Astrocyte (in vitro differentiated cells and primary cell): ENCODE data around the gene RALGPS2. TPM values are rescaled to one million over a fixed set of nuclear protein-coding genes. Genes with fewer than 3 reads are reported as not detected.

Experiments used
- DNase-seq: peaks from one replicate; pipeline ENCODE4 v3.0.0-alpha.2; 2010; ENCODE audit warnings: low read depth
- FAIRE-seq: peaks from 2 replicates; lab custom pipeline; 2011; peaks lifted over from hg19 to GRCh38; lab: Jason Lieb, UNC
- H2AFZ ChIP-seq: 2 replicates; pipeline ENCODE4 v1.6.0; 2012; ENCODE audit warnings: low read depth, low read length, inconsistent platforms
- H3K27ac ChIP-seq: 2 replicates; pipeline ENCODE4 v1.5.1; 2011; ENCODE audit warnings: low read depth, low read length, inconsistent platforms
- H3K27me3 ChIP-seq: 2 replicates; pipeline ENCODE4 v1.6.0; 2011; ENCODE audit warnings: low read length, inconsistent platforms; ENCODE audit not compliant: insufficient read depth
- H3K36me3 ChIP-seq: 2 replicates; pipeline ENCODE4 v1.5.1; 2011; ENCODE audit warnings: low read length, inconsistent platforms; ENCODE audit not compliant: insufficient read depth
- H3K4me1 ChIP-seq: 2 replicates; pipeline ENCODE4 v1.5.1; 2011; ENCODE audit warnings: low read length, inconsistent platforms; ENCODE audit not compliant: insufficient read depth
- H3K4me2 ChIP-seq: 2 replicates; pipeline ENCODE4 v1.6.0; 2012; ENCODE audit warnings: low read length, inconsistent platforms
- H3K4me3 ChIP-seq: 2 replicates; pipeline ENCODE4 v1.5.1; 2011; ENCODE audit warnings: low read depth, mild to moderate bottlenecking, low read length, inconsistent platforms; ENCODE audit not compliant: insufficient read depth
- H3K79me2 ChIP-seq: 2 replicates; pipeline ENCODE4 v1.6.0; 2012; ENCODE audit warnings: mild to moderate bottlenecking, low read length, inconsistent platforms; ENCODE audit not compliant: insufficient read depth
- H3K9ac ChIP-seq: 2 replicates; pipeline ENCODE4 v1.6.0; 2012; ENCODE audit warnings: mild to moderate bottlenecking, low read length, inconsistent platforms
- H3K9me3 ChIP-seq: 2 replicates; pipeline ENCODE4 v1.5.1; 2012; ENCODE audit warnings: low read depth, mild to moderate bottlenecking, low read length, inconsistent platforms; ENCODE audit not compliant: insufficient read depth
- H4K20me1 ChIP-seq: 2 replicates; pipeline ENCODE4 v1.6.0; 2012; ENCODE audit warnings: low read length, inconsistent platforms; ENCODE audit not compliant: insufficient read depth
- H3K27ac Mint-ChIP-seq: one replicate; pipeline ENCODE4 v1.8.0; 2021; ENCODE audit warnings: mild to moderate bottlenecking, mixed read lengths; ENCODE audit not compliant: unreplicated experiment
- H3K27me3 Mint-ChIP-seq: one replicate; pipeline ENCODE4 v1.8.0; 2021; ENCODE audit warnings: low read depth, mixed read lengths; ENCODE audit not compliant: unreplicated experiment
- H3K36me3 Mint-ChIP-seq: one replicate; pipeline ENCODE4 v1.8.0; 2021; ENCODE audit warnings: low read depth, mixed read lengths; ENCODE audit not compliant: unreplicated experiment
- H3K4me1 Mint-ChIP-seq: one replicate; pipeline ENCODE4 v1.8.0; 2021; ENCODE audit warnings: low read depth, mixed read lengths; ENCODE audit not compliant: unreplicated experiment
- H3K4me3 Mint-ChIP-seq: one replicate; pipeline ENCODE4 v1.8.0; 2021; ENCODE audit warnings: mild to moderate bottlenecking, moderate library complexity, mixed read lengths; ENCODE audit not compliant: unreplicated experiment
- H3K9me3 Mint-ChIP-seq: one replicate; pipeline ENCODE4 v1.8.0; 2021; ENCODE audit warnings: mild to moderate bottlenecking, mixed read lengths; ENCODE audit not compliant: unreplicated experiment
- EZH2 ChIP-seq: IDR thresholded peaks from 2 replicates; pipeline ENCODE4 v1.6.1; 2012; ENCODE audit warnings: mild to moderate bottlenecking, low read length, inconsistent platforms; ENCODE audit not compliant: insufficient read depth
- total RNA-seq: library from RNA; stranded (reverse); gene quantifications from 2 replicates; pipeline ENCODE4 v1.2.1, GENCODE V29; 2021
- TF ChIP-seq, protein P1 (sequence below): IDR thresholded peaks from 2 replicates; pipeline ENCODE4 v1.5.1; 2011; ENCODE audit warnings: low read depth, mild to moderate bottlenecking, inconsistent platforms, low read length, moderate library complexity; ENCODE audit not compliant: insufficient read depth

Gene RALGPS2
- total RNA-seq, 1 donor from 2014 or later, result 33.6 TPM

GRCh38 chr1:178895928-178896327 lies 170.9 kb downstream of the RALGPS2 start:
- Histone ChIP-seq H3K79me2 (no peaks in the 10 kb centered on the region), H3K27ac (no peak overlapping the region), H4K20me1 (no peaks in the 10 kb centered on the region), H3K9me3 (no peaks in the 10 kb centered on the region), H3K4me1 (no peaks in the 10 kb centered on the region), H2AFZ (no peak overlapping the region), H3K27me3 (no peaks in the 10 kb centered on the region), H3K4me2 (no peak overlapping the region), H3K36me3 (peaks cover 8% of the 10 kb centered on the region), H3K4me3 (no peak overlapping the region), H3K9ac (no peak overlapping the region)
- peaks cover 18% of the 10 kb centered on the region for H3K36me3 Mint-ChIP-seq
- H3K27me3 Mint-ChIP-seq, result no peaks in the 10 kb centered on the region
- TF ChIP-seq EZH2, result no peak
- TF ChIP-seq, protein P1, sequence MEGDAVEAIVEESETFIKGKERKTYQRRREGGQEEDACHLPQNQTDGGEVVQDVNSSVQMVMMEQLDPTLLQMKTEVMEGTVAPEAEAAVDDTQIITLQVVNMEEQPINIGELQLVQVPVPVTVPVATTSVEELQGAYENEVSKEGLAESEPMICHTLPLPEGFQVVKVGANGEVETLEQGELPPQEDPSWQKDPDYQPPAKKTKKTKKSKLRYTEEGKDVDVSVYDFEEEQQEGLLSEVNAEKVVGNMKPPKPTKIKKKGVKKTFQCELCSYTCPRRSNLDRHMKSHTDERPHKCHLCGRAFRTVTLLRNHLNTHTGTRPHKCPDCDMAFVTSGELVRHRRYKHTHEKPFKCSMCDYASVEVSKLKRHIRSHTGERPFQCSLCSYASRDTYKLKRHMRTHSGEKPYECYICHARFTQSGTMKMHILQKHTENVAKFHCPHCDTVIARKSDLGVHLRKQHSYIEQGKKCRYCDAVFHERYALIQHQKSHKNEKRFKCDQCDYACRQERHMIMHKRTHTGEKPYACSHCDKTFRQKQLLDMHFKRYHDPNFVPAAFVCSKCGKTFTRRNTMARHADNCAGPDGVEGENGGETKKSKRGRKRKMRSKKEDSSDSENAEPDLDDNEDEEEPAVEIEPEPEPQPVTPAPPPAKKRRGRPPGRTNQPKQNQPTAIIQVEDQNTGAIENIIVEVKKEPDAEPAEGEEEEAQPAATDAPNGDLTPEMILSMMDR, result no peak
- DNase-seq (no peak), FAIRE-seq (no peak)
- H3K9me3 Mint-ChIP-seq, result peaks cover 8% of the 10 kb centered on the region
- H3K27ac Mint-ChIP-seq, result no peak overlapping the region
- no peak overlapping the region for H3K4me3 Mint-ChIP-seq
- H3K4me1 Mint-ChIP-seq, result no peaks in the 10 kb centered on the region

DNA sequence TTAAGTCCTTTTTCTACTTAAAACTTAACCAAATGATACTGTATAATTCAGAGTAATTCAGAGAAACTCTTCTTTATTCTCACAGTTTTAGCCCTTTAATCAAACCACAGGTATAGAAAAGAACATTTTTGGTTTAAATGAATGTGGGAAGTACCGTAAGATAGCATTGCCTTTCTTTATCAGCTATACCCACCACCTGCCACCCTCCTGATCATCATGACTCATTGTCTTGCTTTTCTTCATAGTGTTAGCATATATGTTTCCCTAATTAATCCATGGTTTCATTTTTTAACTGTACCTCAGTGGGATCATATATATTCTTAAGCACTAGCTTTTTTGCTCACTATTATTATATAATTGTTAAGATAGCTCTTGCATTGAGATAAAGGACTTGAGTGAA lies 173.4 kb downstream of the RALGPS2 start:
- no peak overlapping the region for H3K27ac Mint-ChIP-seq
- peaks cover 8% of the 10 kb centered on the region for H3K9me3 Mint-ChIP-seq
- H3K36me3 Mint-ChIP-seq, result peaks cover 21% of the 10 kb centered on the region
- Histone ChIP-seq H3K9me3 (no peaks in the 10 kb centered on the region), H3K79me2 (no peaks in the 10 kb centered on the region), H3K4me3 (no peak overlapping the region), H3K27me3 (no peaks in the 10 kb centered on the region), H3K9ac (no peak overlapping the region), H3K36me3 (peaks cover 8% of the 10 kb centered on the region), H3K4me1 (no peaks in the 10 kb centered on the region), H2AFZ (no peak overlapping the region), H3K4me2 (no peak overlapping the region), H3K27ac (no peak overlapping the region), H4K20me1 (no peaks in the 10 kb centered on the region)
- no peak overlapping the region for H3K4me3 Mint-ChIP-seq
- H3K4me1 Mint-ChIP-seq, result no peaks in the 10 kb centered on the region
- no peaks in the 10 kb centered on the region for H3K27me3 Mint-ChIP-seq
- FAIRE-seq (no peak), DNase-seq (no peak)
- TF ChIP-seq EZH2, result no peak
- TF ChIP-seq, protein P1, result no peak

DNA sequence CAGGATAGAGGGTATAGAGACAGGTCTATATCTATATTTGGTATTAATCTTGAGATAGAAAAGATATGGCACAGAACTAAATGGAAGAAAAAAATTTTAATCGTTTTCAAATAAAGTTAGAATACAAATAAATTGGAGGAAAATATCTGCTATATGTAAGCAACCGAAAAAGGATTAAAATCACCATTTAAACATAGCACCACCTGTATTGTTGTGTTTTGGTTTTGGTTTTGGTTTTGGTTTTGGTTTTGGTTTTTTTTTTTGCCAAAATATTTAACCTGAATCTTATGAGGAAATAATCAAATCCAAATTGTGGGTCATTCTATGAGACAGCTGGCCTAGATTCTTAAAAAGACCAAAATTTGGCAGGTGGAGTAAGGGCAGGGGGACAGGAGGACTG lies 174.4 kb downstream of the RALGPS2 start:
- no peaks in the 10 kb centered on the region for H4K20me1 ChIP-seq
- Mint-ChIP-seq H3K27ac (no peak overlapping the region), H3K27me3 (no peaks in the 10 kb centered on the region), H3K4me1 (no peaks in the 10 kb centered on the region), H3K4me3 (no peak overlapping the region), H3K9me3 (peaks cover 8% of the 10 kb centered on the region), H3K36me3 (peaks cover 21% of the 10 kb centered on the region)
- no peak overlapping the region for H3K9ac ChIP-seq
- DNase-seq (no peak), FAIRE-seq (no peak)
- no peaks in the 10 kb centered on the region for H3K4me1 ChIP-seq
- no peak overlapping the region for H2AFZ ChIP-seq
- no peak overlapping the region for H3K27ac ChIP-seq
- H3K27me3 ChIP-seq, result no peaks in the 10 kb centered on the region
- peaks cover 4% of the 10 kb centered on the region for H3K36me3 ChIP-seq
- TF ChIP-seq EZH2, result no peak
- TF ChIP-seq, protein P1, result no peak
- H3K4me2 ChIP-seq, result no peak overlapping the region
- no peaks in the 10 kb centered on the region for H3K9me3 ChIP-seq
- no peaks in the 10 kb centered on the region for H3K79me2 ChIP-seq
- H3K4me3 ChIP-seq, result no peak overlapping the region
